ENCODE data around the gene ZNF154. TPM values are rescaled to one million over a fixed set of nuclear protein-coding genes. Genes with fewer than 3 reads are reported as not detected.
A peak's percentile ranks its signal among the peaks of the same experiment; 100 is the strongest.

The ZNF154 gene
- 1 to 10 TPM in 2 of 4 donors, under 1 TPM in 2; 0.49 to 2.8 (median 0.97) TPM for total RNA-seq

DNA sequence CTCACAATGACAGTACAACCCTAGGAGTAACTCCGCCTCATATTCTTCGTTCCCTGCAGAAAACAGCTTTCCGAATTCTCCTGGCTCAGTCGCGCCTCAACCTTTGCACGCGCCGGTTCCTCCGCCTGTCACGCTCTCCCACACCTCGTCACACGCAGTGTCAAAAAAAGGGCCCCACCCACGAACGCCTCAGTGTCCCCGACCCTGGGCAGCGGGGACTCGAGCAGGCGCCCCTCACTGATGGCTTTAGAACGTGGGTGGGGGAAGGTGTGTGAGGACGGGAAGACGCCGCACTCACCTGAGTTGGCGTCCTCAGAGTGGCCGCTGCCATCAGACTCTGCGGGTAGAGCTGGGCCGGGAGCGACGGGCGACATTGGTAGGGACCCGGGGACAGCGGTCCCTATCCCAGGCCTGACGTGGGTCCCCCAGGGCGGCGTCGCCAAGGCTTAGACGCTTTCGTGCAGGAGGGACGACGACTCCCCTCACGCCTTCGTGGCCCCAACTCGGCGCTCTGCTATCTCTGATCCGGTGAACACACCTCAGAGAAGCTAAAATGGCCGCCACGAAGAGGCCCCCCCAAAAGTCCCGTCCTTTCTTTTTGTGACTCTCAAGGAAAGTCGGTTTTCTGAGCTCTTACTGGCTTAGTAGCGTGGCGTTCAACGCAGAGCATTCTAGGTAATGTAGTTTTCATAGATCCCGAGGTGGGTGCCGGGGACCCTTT, at the start of gene ZNF154:
Gene ZNF154, minus strand, starts transcription at position 564 of the 721 bp plus-strand sequence. Its CDS starts 233 bp downstream, at position 331.
- no peaks in the 10 kb centered on the region for H3K27me3 ChIP-seq
- H3K36me3 ChIP-seq = peaks cover 0 to 18% of the 10 kb centered on the region in 2 donors
- in situ Hi-C loops (cut with MboI; ENCODE audit: low sequenced_read_pairs in 4 of 4) = no loop called here
- H3K4me3 ChIP-seq = peak within 1 kb of the TSS; percentile 58 to 72 (median 64)
- ATAC-seq (peak; percentile 86 to 90), DNase-seq (peak; percentile 31 to 47)
- intact Hi-C loops (cut with DNase I; ENCODE audit: low total_unique reads) = no loop called here
- no peaks in the 10 kb centered on the region for H3K9me3 ChIP-seq
- H3K27ac ChIP-seq = peak within 1 kb of the TSS; percentile 70 to 94 (median 82)
- H3K4me1 ChIP-seq = peaks cover 0 to 4% of the 10 kb centered on the region in 2 donors
- peak; percentile 31 to 56 for TF ChIP-seq POLR2A (IDR thresholded peaks at IDR 0.05)
- no peak for TF ChIP-seq CTCF (IDR thresholded peaks at IDR 0.05 in 4 of 5, conservative IDR thresholded peaks at IDR 0.05 in 1 of 5)

DNA sequence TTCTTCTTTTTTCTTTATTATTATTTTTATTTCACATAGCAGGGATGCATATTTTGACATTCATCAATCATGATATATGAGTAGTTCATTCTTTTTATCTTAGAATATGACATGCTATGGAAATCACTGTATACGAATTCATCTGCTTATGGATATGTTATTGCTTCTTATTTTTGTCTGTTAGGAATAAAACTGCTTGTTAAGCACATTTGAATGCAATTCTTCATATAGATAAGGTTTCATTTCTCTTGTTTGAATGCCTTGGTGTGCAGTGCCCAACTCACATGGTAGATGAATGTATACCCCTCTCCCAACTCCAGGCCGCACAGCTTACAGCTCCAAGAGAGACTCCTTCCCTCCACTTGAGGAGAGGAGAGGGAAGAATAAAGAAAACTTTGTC, 48.9 kb upstream of the ZNF154 start:
- Histone ChIP-seq H3K36me3 (peaks cover 5 to 77% of the 10 kb centered on the region in 2 donors), H3K27me3 (no peaks in the 10 kb centered on the region), H3K4me1 (no peaks in the 10 kb centered on the region), H3K4me3 (no peak overlapping the region), H3K27ac (no peak overlapping the region), H3K9me3 (no peaks in the 10 kb centered on the region)
- ATAC-seq (no peak), DNase-seq (no peak)
- TF ChIP-seq POLR2A (IDR thresholded peaks at IDR 0.05) = no peak
- no peak for TF ChIP-seq CTCF (IDR thresholded peaks at IDR 0.05 in 4 of 5, conservative IDR thresholded peaks at IDR 0.05 in 1 of 5)
- intact Hi-C loops (cut with DNase I; ENCODE audit: low total_unique reads) = no loop called here
- in situ Hi-C loops (cut with MboI; ENCODE audit: low sequenced_read_pairs in 4 of 4) = no loop called here

DNA sequence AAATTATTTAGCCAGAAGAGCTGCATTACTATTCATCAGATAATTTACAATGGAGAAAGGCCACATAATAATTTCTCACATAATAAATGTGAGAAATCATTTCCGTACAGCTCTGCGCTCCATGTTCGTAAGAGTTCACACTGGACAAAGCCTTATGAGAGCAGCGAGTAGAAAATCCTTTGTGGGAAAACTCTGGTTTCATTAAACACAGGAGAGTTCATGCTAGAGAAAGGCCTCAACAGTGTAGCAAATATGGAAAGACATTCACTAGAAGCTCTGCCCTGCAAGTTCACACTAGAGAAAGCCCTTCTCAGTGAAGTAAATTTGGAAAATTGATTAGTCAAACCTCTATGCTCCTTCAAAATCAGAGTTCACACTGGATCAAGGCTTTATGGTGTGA, 46.0 kb upstream of the ZNF154 start:
- ATAC-seq (no peak), DNase-seq (no peak)
- Histone ChIP-seq H3K4me1 (peaks cover 0 to 8% of the 10 kb centered on the region in 2 donors), H3K27me3 (no peaks in the 10 kb centered on the region), H3K9me3 (peaks cover 0 to 2% (median 0%) of the 10 kb centered on the region in 3 donors), H3K36me3 (peaks cover 15 to 86% of the 10 kb centered on the region in 2 donors), H3K4me3 (no peak overlapping the region), H3K27ac (no peak overlapping the region)
- in situ Hi-C loops (cut with MboI; ENCODE audit: low sequenced_read_pairs in 4 of 4) (no loop called here), intact Hi-C loops (cut with DNase I; ENCODE audit: low total_unique reads) (no loop called here)
- no peak for TF ChIP-seq CTCF (IDR thresholded peaks at IDR 0.05 in 4 of 5, conservative IDR thresholded peaks at IDR 0.05 in 1 of 5)
- TF ChIP-seq POLR2A (IDR thresholded peaks at IDR 0.05) = no peak

DNA sequence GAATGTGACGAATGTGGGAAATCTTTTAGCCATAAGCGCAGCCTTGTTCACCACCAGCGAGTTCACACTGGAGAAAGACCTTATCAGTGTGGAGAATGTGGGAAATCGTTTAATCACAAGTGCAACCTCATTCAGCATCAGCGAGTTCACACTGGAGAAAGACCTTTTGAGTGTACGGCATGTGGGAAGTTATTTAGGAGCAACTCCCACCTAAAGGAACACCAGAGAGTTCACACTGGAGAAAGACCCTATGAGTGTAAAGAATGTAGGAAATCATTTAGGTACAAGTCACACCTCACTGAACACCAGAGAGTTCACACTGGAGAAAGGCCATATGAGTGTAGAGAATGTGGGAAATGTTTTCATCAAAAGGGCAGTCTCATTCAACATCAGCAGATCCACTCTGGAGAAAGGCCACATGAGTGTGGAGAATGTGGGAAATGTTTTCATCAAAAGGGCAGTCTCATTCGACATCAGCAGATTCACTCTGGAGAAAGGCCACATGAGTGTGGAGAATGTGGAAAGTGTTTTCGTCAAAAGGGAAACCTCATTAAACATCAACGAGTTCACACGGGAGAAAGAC, 45.2 kb upstream of the ZNF154 start:
- no peak for ATAC-seq
- H3K9me3 ChIP-seq = peaks cover 0 to 4% (median 0%) of the 10 kb centered on the region in 3 donors
- intact Hi-C loops (cut with DNase I; ENCODE audit: low total_unique reads) = no loop called here

More for the DNA sequence above, 45.2 kb upstream of the ZNF154 start:
- no peak overlapping the region for H3K4me3 ChIP-seq
- in situ Hi-C loops (cut with MboI; ENCODE audit: low sequenced_read_pairs in 4 of 4) = no loop called here
- no peak overlapping the region for H3K27ac ChIP-seq
- no peak for DNase-seq
- no peak for TF ChIP-seq POLR2A (IDR thresholded peaks at IDR 0.05)
- TF ChIP-seq CTCF (IDR thresholded peaks at IDR 0.05 in 4 of 5, conservative IDR thresholded peaks at IDR 0.05 in 1 of 5) = no peak
- peaks cover 3 to 17% of the 10 kb centered on the region in 2 donors for H3K4me1 ChIP-seq
- peaks cover 15 to 91% of the 10 kb centered on the region in 2 donors for H3K36me3 ChIP-seq
- H3K27me3 ChIP-seq = no peaks in the 10 kb centered on the region

All from gastrocnemius medialis (tissue), 4 donors.